Measurements from ENCODE around the gene NUP37. TPM values are rescaled to one million over a fixed set of nuclear protein-coding genes. Genes with fewer than 3 reads are reported as not detected.
"Not testable (repeated sequence)": the region's sequence is repeated elsewhere in the genome, so short reads cannot be mapped to it uniquely, and the experiment has no call there.

NUP37 gene
- total and polyA plus RNA-seq, 2 experiments from 2014 or later = 68.7 to 79.4 TPM

- H3K4me1 ChIP-seq (ENCODE audit: insufficient read depth) = peaks cover 11% of the 10 kb centered on the region; the same call in 1 of the 2 replicates
- peaks cover 23% of the 10 kb centered on the region for H3K36me3 Mint-ChIP-seq (ENCODE audit: low read depth)
These were observed 35.3 kb upstream of the NUP37 start for GRCh38 chr12:102155206-102155605.

DNA sequence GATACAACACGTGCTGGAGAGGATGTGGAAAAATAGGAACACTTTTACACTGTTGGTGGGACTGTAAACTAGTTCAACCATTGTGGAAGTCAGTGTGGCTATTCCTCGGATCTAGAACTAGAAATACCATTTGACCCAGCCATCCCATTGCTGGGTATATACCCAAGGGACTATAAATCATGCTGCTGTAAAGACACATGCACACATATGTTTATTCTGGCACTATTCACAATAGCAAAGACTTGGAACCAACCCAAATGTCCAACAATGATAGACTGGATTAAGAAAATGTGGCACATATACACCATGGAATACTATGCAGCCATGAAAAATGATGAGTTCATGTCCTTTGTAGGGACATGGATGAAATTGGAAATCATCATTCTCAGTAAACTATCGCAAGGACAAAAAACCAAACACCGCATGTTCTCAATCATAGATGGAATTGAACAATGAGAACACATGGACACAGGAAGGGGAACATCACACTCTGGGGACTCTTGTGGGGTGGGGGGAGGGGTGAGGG lies 27.2 kb upstream of the NUP37 start:
- peaks cover 45% of the 10 kb centered on the region for H3K36me3 Mint-ChIP-seq (ENCODE audit: low read depth)
- not testable (repeated sequence) for H3K9me3 Mint-ChIP-seq; H3K4me2 ChIP-seq; H3K4me1 ChIP-seq (ENCODE audit: insufficient read depth); H3K27ac Mint-ChIP-seq; H3K9me2 ChIP-seq (ENCODE audit: insufficient read depth); H4K20me1 ChIP-seq (replicated peaks; ENCODE audit: insufficient read depth); H3K4me3 Mint-ChIP-seq; H3K4me1 Mint-ChIP-seq; H3K36me3 ChIP-seq (ENCODE audit: insufficient read depth); DNase-seq (ENCODE audit: low spot score); H3K27me3 ChIP-seq (ENCODE audit: insufficient read depth); H3K27ac ChIP-seq (ENCODE audit: low read depth); H3K27me3 Mint-ChIP-seq (ENCODE audit: insufficient read depth, low read depth, poor library complexity); ATAC-seq; H2AFZ ChIP-seq; H3F3A ChIP-seq (replicated peaks; ENCODE audit: low read depth); H3K4me3 ChIP-seq
- H3K79me2 ChIP-seq (replicated peaks; ENCODE audit: insufficient read depth) = peaks cover 16% of the 10 kb centered on the region

More at GRCh38 chr12:102155206-102155605, 35.3 kb upstream of the NUP37 start:
- ATAC-seq; H3K9me3 Mint-ChIP-seq; H3K27ac ChIP-seq (ENCODE audit: low read depth); H4K20me1 ChIP-seq (replicated peaks; ENCODE audit: insufficient read depth); H3F3A ChIP-seq (replicated peaks; ENCODE audit: low read depth); H3K4me3 ChIP-seq; H3K36me3 ChIP-seq (ENCODE audit: insufficient read depth); H3K27me3 ChIP-seq (ENCODE audit: insufficient read depth); H3K27me3 Mint-ChIP-seq (ENCODE audit: insufficient read depth, low read depth, poor library complexity); H3K79me2 ChIP-seq (replicated peaks; ENCODE audit: insufficient read depth); H2AFZ ChIP-seq; DNase-seq (ENCODE audit: low spot score); H3K4me3 Mint-ChIP-seq; H3K9me2 ChIP-seq (ENCODE audit: insufficient read depth): not testable (repeated sequence)
- 0 out of 2 replicates have a peak overlapping the region, but pooled peaks have one; percentile 44 for H3K27ac Mint-ChIP-seq
- H3K4me1 Mint-ChIP-seq = peaks cover 11% of the 10 kb centered on the region
- H3K4me2 ChIP-seq = peak overlapping the region; percentile 50; the same call in 1 of the 2 replicates

DNA sequence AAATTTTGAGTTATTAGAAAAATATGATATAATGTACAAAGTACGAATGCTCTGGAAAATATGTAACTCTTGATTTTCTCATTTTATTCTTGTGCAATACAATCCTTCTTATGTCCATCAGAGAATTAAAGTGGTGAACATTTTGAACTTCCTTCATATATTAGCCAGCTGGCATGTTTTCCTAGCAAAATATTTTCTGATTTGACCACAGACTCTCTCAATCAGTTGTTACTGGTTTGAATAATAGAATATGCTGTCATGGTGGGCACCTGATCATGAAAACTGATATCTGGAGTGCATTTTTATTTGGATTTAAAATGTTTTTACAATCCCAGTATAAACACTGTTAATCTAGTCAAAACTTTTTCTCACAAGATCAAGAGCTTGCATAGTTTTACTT lies 24.3 kb upstream of the NUP37 start:
- H4K20me1 ChIP-seq (replicated peaks; ENCODE audit: insufficient read depth) = 0 out of 2 replicates have a peak, but pooled peaks cover 7% of the 10 kb centered on the region
- DNase-seq (ENCODE audit: low spot score) (no peak), ATAC-seq (no peak)
- H3K4me2 ChIP-seq = no peak overlapping the region
- peaks cover 43% of the 10 kb centered on the region for H3K79me2 ChIP-seq (replicated peaks; ENCODE audit: insufficient read depth)
- H3K4me1 Mint-ChIP-seq = no peaks in the 10 kb centered on the region
- no peak overlapping the region for H3K27ac Mint-ChIP-seq
- peaks cover 14% of the 10 kb centered on the region for H3K9me3 Mint-ChIP-seq
- H3K4me3 Mint-ChIP-seq = no peak overlapping the region
- peaks cover 3% of the 10 kb centered on the region for H3K27me3 Mint-ChIP-seq (ENCODE audit: insufficient read depth, low read depth, poor library complexity)
- H3K27me3 ChIP-seq (ENCODE audit: insufficient read depth) = no peaks in the 10 kb centered on the region
- no peak overlapping the region for H2AFZ ChIP-seq
- no peaks in the 10 kb centered on the region for H3F3A ChIP-seq (replicated peaks; ENCODE audit: low read depth)
- H3K36me3 ChIP-seq (ENCODE audit: insufficient read depth) = peaks cover 7% of the 10 kb centered on the region; the same call in 1 of the 2 replicates
- H3K9me2 ChIP-seq (ENCODE audit: insufficient read depth) = no peaks in the 10 kb centered on the region
- H3K4me1 ChIP-seq (ENCODE audit: insufficient read depth) = no peaks in the 10 kb centered on the region
- H3K4me3 ChIP-seq = no peak overlapping the region
- peaks cover 69% of the 10 kb centered on the region for H3K36me3 Mint-ChIP-seq (ENCODE audit: low read depth)
- no peak overlapping the region for H3K27ac ChIP-seq (ENCODE audit: low read depth)
- no peak for TF ChIP-seq EZH2phosphoT487 (IDR thresholded peaks at IDR 0.05; ENCODE audit: unreplicated experiment)
- TF ChIP-seq CTCF (conservative IDR thresholded peaks at IDR 0.05; ENCODE audit: low read depth in 2 of 2) = no peak
- TF ChIP-seq CREB1 (CRISPR knock-in tag; IDR thresholded peaks at IDR 0.05; ENCODE audit: low read depth) = no peak
- no peak for TF ChIP-seq ZNF462 (CRISPR knock-in tag; IDR thresholded peaks at IDR 0.05)
- TF ChIP-seq POLR2AphosphoS5 (IDR thresholded peaks at IDR 0.05; ENCODE audit: low read depth) = no peak
- TF ChIP-seq JUNB (IDR thresholded peaks at IDR 0.05; ENCODE audit: unreplicated experiment) = no peak
